HepG2 (cell line): ENCODE measurements around the gene ACSF3. TPM values are rescaled to one million over a fixed set of nuclear protein-coding genes. Genes with fewer than 3 reads are reported as not detected.

Experiments used
- ATAC-seq: fragments of 200-7000 bp; cut with Tn5 transposase; 3 replicates; pipeline ENCODE4 v1.9.1; 2020; ENCODE audit warnings: mild to moderate bottlenecking, moderate library complexity
- BruUV-seq: library from RNA; stranded (reverse); fragments of 400-500 nt; replicated peaks from 2 replicates; lab custom pipeline; 2021; lab: Mats Ljungman, UMichigan
- CTCF ChIA-PET: fragments of 300-600 bp; formaldehyde crosslinking; extraction: SDS; loops from one replicate; lab custom pipeline; 2021; ENCODE audit warnings: low total read pairs, inconsistent platforms, low intra/inter-chr PET ratio; lab: Yijun Ruan, JAX
- POLR2A ChIA-PET: fragments of 350-600 bp; sonication (Branson Sonifier 250); formaldehyde crosslinking; loops from one replicate; lab custom pipeline; 2020; ENCODE audit warnings: antibody characterized with exemption, inconsistent platforms; lab: Yijun Ruan, JAX
- DNase-seq: peaks from one replicate; pipeline ENCODE4 v3.0.0-alpha.2; 2015; ENCODE audit warnings: low spot score
- FAIRE-seq: peaks from 3 replicates; lab custom pipeline; 2011; peaks lifted over from hg19 to GRCh38; lab: Jason Lieb, UNC
- H2AFZ ChIP-seq: one replicate; pipeline ENCODE4 v1.6.1; 2011; ENCODE audit warnings: low read length, inconsistent platforms
- H3K27ac ChIP-seq: fragments of 300-600 bp; 3 replicates; pipeline ENCODE4 v1.8.0; 2011; ENCODE audit warnings: mixed run types, mild to moderate bottlenecking, mixed read lengths, low read length, inconsistent platforms; ENCODE audit not compliant: insufficient read depth; ENCODE audit errors: extremely low read length
- H3K27me3 ChIP-seq, 2 experiments: fragments of 200-600 bp in 1 of 2; 2 replicates in 1 of 2; 3 replicates in 1 of 2; pipeline versions ENCODE4 v1.6.0 to v1.8.0; 2011; ENCODE audit warnings: low read length in 2 of 2, mild to moderate bottlenecking in 2 of 2, moderate library complexity in 2 of 2, inconsistent platforms in 1 of 2; ENCODE audit not compliant: insufficient read depth in 2 of 2, control insufficient read depth in 1 of 2
- H3K36me3 ChIP-seq, 2 experiments: fragments of 200-600 bp in 1 of 2; replicated peaks in 1 of 2; 2 replicates in 1 of 2; 3 replicates in 1 of 2; pipeline versions ENCODE4 v1.5.1 to v1.8.0; 2011; ENCODE audit warnings: low read length in 2 of 2, inconsistent platforms in 1 of 2; ENCODE audit not compliant: insufficient read depth in 2 of 2, control insufficient read depth in 1 of 2
- H3K4me1 ChIP-seq: 2 replicates; pipeline ENCODE4 v1.5.1; 2012; ENCODE audit warnings: low read length, inconsistent platforms; ENCODE audit not compliant: insufficient read depth
- H3K4me2 ChIP-seq: 2 replicates; pipeline ENCODE4 v1.6.0; 2011; ENCODE audit warnings: low read depth, low read length, inconsistent platforms
- H3K4me3 ChIP-seq, 3 experiments: fragments of 200-600 bp in 1 of 3; sonication (generic), shearing (Covaris generic) in 1 of 3; replicated peaks in 1 of 3; 2 replicates each; pipeline ENCODE4 v1.5.1; 2011 to 2016; ENCODE audit warnings: low read length in 3 of 3, inconsistent platforms in 2 of 3, low read depth in 2 of 3, mild to moderate bottlenecking in 2 of 3, control low read depth in 1 of 3, mixed read lengths in 1 of 3; ENCODE audit not compliant: insufficient read depth in 1 of 3
- H3K79me2 ChIP-seq: one replicate; pipeline ENCODE4 v1.6.1; 2011; ENCODE audit warnings: low read length, inconsistent platforms; ENCODE audit not compliant: insufficient read depth
- H3K9ac ChIP-seq: 2 replicates; pipeline ENCODE4 v1.6.0; 2011; ENCODE audit warnings: mild to moderate bottlenecking, low read depth, low read length, inconsistent platforms; ENCODE audit not compliant: insufficient read depth
- H3K9me3 ChIP-seq: 2 replicates; pipeline ENCODE4 v1.5.1; 2012; ENCODE audit warnings: mild to moderate bottlenecking, low read length
- H4K20me1 ChIP-seq: 2 replicates; pipeline ENCODE4 v1.6.0; 2011; ENCODE audit warnings: inconsistent platforms, mild to moderate bottlenecking, low read length, moderate library complexity; ENCODE audit not compliant: insufficient read depth
- CSRNP1 ChIP-seq: sonication (generic); formaldehyde crosslinking; IDR thresholded peaks from 2 replicates; pipeline ENCODE4 v1.8.1; 2023; ENCODE audit warnings: mild to moderate bottlenecking, missing genetic modification reagents
- GFI1 ChIP-seq: sonication (generic); formaldehyde crosslinking; IDR thresholded peaks from 2 replicates; pipeline ENCODE4 v1.5.0; 2020; ENCODE audit warnings: missing genetic modification reagents, mild to moderate bottlenecking, borderline replicate concordance
- HNRNPL ChIP-seq: fragments of 200-400 bp; formaldehyde crosslinking; IDR thresholded peaks from 2 replicates; pipeline ENCODE4 v1.6.1; 2017; ENCODE audit warnings: mild to moderate bottlenecking, low read depth, low read length
- KDM6A ChIP-seq: IDR thresholded peaks from 2 replicates; pipeline ENCODE4 v1.6.1; 2016; ENCODE audit warnings: low read depth
- MBNL3 ChIP-seq: fragments of 250-450 bp; sonication (Bioruptor Pico); conservative IDR thresholded peaks from 2 replicates; pipeline ENCODE4 v1.8.0; 2022; ENCODE audit warnings: mild to moderate bottlenecking, inconsistent platforms
- MLLT10 ChIP-seq: sonication (generic); formaldehyde crosslinking; IDR thresholded peaks from 2 replicates; pipeline ENCODE4 v1.4.0; 2020; ENCODE audit warnings: missing genetic modification reagents
- NFE2 ChIP-seq: sonication (generic); formaldehyde crosslinking; IDR thresholded peaks from 2 replicates; pipeline ENCODE4 v1.4.0; 2020; ENCODE audit warnings: missing genetic modification reagents
- SOX6 ChIP-seq, 2 experiments: fragments of 450-650 bp in 1 of 2; sonication (generic) in 1 of 2; formaldehyde crosslinking in 1 of 2; IDR thresholded peaks; 2 replicates each; pipeline versions ENCODE4 v1.4.0 to v1.6.1; 2017 to 2020; ENCODE audit warnings: antibody characterized with exemption in 1 of 2, mild to moderate bottlenecking in 1 of 2, missing genetic modification reagents in 1 of 2
- TFDP2 ChIP-seq: sonication (generic); formaldehyde crosslinking; IDR thresholded peaks from 2 replicates; pipeline ENCODE4 v1.4.0; 2020; ENCODE audit warnings: missing genetic modification reagents
- TFE3 ChIP-seq: IDR thresholded peaks from 2 replicates; pipeline ENCODE4 v1.6.1; 2016
- ZNF10 ChIP-seq: sonication (generic); formaldehyde crosslinking; IDR thresholded peaks from 2 replicates; pipeline ENCODE4 v1.4.0; 2020; ENCODE audit warnings: mild to moderate bottlenecking, low read depth, missing genetic modification reagents, borderline replicate concordance
- ZNF275 ChIP-seq: sonication (generic); formaldehyde crosslinking; IDR thresholded peaks from 2 replicates; pipeline ENCODE4 v1.8.0; 2022; ENCODE audit warnings: missing genetic modification reagents, mild to moderate bottlenecking, inconsistent platforms, borderline replicate concordance
- ZNF382 ChIP-seq: sonication (generic); formaldehyde crosslinking; IDR thresholded peaks from 2 replicates; pipeline ENCODE4 v1.5.0; 2020; ENCODE audit warnings: missing genetic modification reagents, mild to moderate bottlenecking, borderline replicate concordance
- ZNF639 ChIP-seq: conservative IDR thresholded peaks from 2 replicates; pipeline ENCODE4 v1.6.1; 2018; ENCODE audit warnings: missing genetic modification reagents
- WGBS: methylation state at CpG from one replicate; pipeline ENCODE4 v1.1.6; 2017; ENCODE audit warnings: low lambda C conversion rate; 5-methylcytosine and 5-hydroxymethylcytosine counted together
- in situ Hi-C: cut with HindIII; loops from 2 replicates; pipeline ENCODE4 v1.10.0; 2017; ENCODE audit warnings: low pct_unique_long_range_greater_than_20kb; ENCODE audit not compliant: extremely low pct_ligation_motif_present
- intact Hi-C: fragments of 100-400 bp; cut with micrococcal nuclease; formaldehyde crosslinking; loops from one replicate; pipeline ENCODE4 v1.10.0; 2022; ENCODE audit not compliant: unreplicated experiment
- polyA plus RNA-seq, 8 experiments: library from polyadenylated mRNA; depleted of rRNA in 3 of 8; stranded (reverse) in 7 of 8; unstranded in 1 of 8; fragments of >200 nt; fragmentation: Illumina TruSeq in 4 of 8; extraction: Trizol in 4 of 8; gene quantifications; 2 replicates each; pipeline versions ENCODE4 v1.2.1 to v1.2.3, GENCODE V29; 2011 to 2016; ENCODE audit warnings: low read depth in 4 of 8, missing spikeins in 1 of 8, mixed read lengths in 1 of 8; ENCODE audit not compliant: insufficient read depth in 1 of 8
- total RNA-seq, 5 experiments: library from RNA; depleted of rRNA; stranded (reverse); fragments of >200 nt; fragmentation: Illumina TruSeq; extraction: Trizol; gene quantifications; 2 replicates each; pipeline ENCODE4 v1.2.3, GENCODE V29; 2016; ENCODE audit warnings: low read depth in 1 of 5

ACSF3 gene
- total and polyA plus RNA-seq, 2 of the 13 experiments (the other 11 are each of a cell fraction or from before 2014, with no cell fraction given) = 14.9 to 30.6 TPM

GRCh38 chr16:89175280-89176146, 81.9 kb downstream of the ACSF3 start (continued):
- TF ChIP-seq SOX6 (IDR thresholded peaks at IDR 0.05) = no peak
- TF ChIP-seq SOX6 (CRISPR knock-in tag; IDR thresholded peaks at IDR 0.05) = no peak
- no peak for TF ChIP-seq ZNF639 (CRISPR knock-in tag)
- 0 out of 2 replicates have a peak, but pooled peaks have one; percentile 73 for TF ChIP-seq HNRNPL
- no peak for TF ChIP-seq TFE3 (CRISPR knock-in tag)
- TF ChIP-seq, all 625 proteins: peak for 8

GRCh38 chr16:89176147-89176690, 82.6 kb downstream of the ACSF3 start:
- ChIA-PET POLR2A (no interaction called here), CTCF (no interaction called here)
- no peak for FAIRE-seq
- WGBS = 21% methylated on average over 21 of the region's 27 CpGs
- Histone ChIP-seq H4K20me1 (peaks cover 7% of the 10 kb centered on the region), H3K9me3 (no peaks in the 10 kb centered on the region), H3K4me2 (no peak overlapping the region), H3K36me3 (no peaks in the 10 kb centered on the region), H3K4me1 (peaks cover 47% of the 10 kb centered on the region), H3K27me3 (peaks cover 74 to 91% of the 10 kb centered on the region in 2 experiments), H3K27ac (no peak overlapping the region), H3K79me2 (no peaks in the 10 kb centered on the region), H3K9ac (no peak overlapping the region), H3K4me3 (no peak overlapping the region), H2AFZ (no peak overlapping the region)
- ATAC-seq = no peak
- in situ Hi-C loops = no loop called here
- no TSS peak for BruUV-seq
- DNase-seq = no peak
- intact Hi-C loops = no loop called here
- TF ChIP-seq MLLT10 (CRISPR knock-in tag) (no peak), TFDP2 (no peak), ZNF382 (no peak), ZNF10 (CRISPR knock-in tag) (no peak), CSRNP1 (no peak), ZNF275 (CRISPR knock-in tag) (no peak), KDM6A (no peak), NFE2 (CRISPR knock-in tag) (no peak), GFI1 (CRISPR knock-in tag) (no peak), MBNL3 (CRISPR knock-in tag) (no peak)
